CD4-positive, CD25-positive, alpha-beta regulatory T cell (primary cell): ENCODE data around the gene KPNB1. TPM values are rescaled to one million over a fixed set of nuclear protein-coding genes. Genes with fewer than 3 reads are reported as not detected.

Experiments
- ATAC-seq, 2 donors: fragments of 150-1000 bp; cut with Tn5 transposase; one replicate each; pipeline ENCODE4 v1.10.0; 2021; ENCODE audit warnings: low read depth in 2 of 2, moderate number of reproducible peaks in 2 of 2, moderate library complexity in 1 of 2
- DNase-seq, 3 donors: peaks; one replicate each; pipeline versions ENCODE4 v3.0.0 to v3.0.0-alpha.2; 2012 to 2022; ENCODE audit warnings: mixed read lengths in 1 of 3
- H3K27ac ChIP-seq: one replicate; pipeline ENCODE4 v1.7.0; 2013; ENCODE audit warnings: mild to moderate bottlenecking, low read length; ENCODE audit not compliant: insufficient read depth, poor library complexity, severe bottlenecking
- H3K27me3 ChIP-seq: one replicate; pipeline ENCODE4 v1.7.0; 2013; ENCODE audit warnings: low read length; ENCODE audit not compliant: control insufficient read depth, insufficient read depth
- H3K36me3 ChIP-seq: one replicate; pipeline ENCODE4 v1.7.0; 2013; ENCODE audit warnings: mild to moderate bottlenecking, low read length, moderate library complexity; ENCODE audit not compliant: control insufficient read depth, insufficient read depth
- H3K4me1 ChIP-seq: 2 replicates; pipeline ENCODE4 v1.7.0; 2013; ENCODE audit warnings: mild to moderate bottlenecking, low read length; ENCODE audit not compliant: insufficient read depth, control insufficient read depth, poor library complexity, severe bottlenecking
- H3K4me3 ChIP-seq: one replicate; pipeline ENCODE4 v1.7.0; 2013; ENCODE audit warnings: low read depth, mild to moderate bottlenecking, low read length, moderate library complexity
- H3K9me3 ChIP-seq, 2 experiments: 1 replicate in 1 of 2; 2 replicates in 1 of 2; pipeline ENCODE4 v1.7.0; 2013; ENCODE audit warnings: low read length in 2 of 2, mild to moderate bottlenecking in 1 of 2, moderate library complexity in 1 of 2; ENCODE audit not compliant: control insufficient read depth in 2 of 2
- H3K27ac Mint-ChIP-seq, 3 donors: one replicate each; pipeline ENCODE4 v1.8.0; 2020 to 2022; ENCODE audit warnings: mild to moderate bottlenecking in 3 of 3, mixed read lengths in 3 of 3, moderate library complexity in 2 of 3
- H3K27me3 Mint-ChIP-seq: one replicate; pipeline ENCODE4 v1.8.0; 2022; ENCODE audit warnings: mild to moderate bottlenecking, mixed read lengths
- H3K36me3 Mint-ChIP-seq: one replicate; pipeline ENCODE4 v1.8.0; 2020; ENCODE audit warnings: mixed read lengths
- H3K4me1 Mint-ChIP-seq, 4 donors: one replicate each; pipeline ENCODE4 v1.8.0; 2020 to 2022; ENCODE audit warnings: mixed read lengths in 4 of 4, mild to moderate bottlenecking in 1 of 4
- H3K4me3 Mint-ChIP-seq, 4 donors: one replicate each; pipeline ENCODE4 v1.8.0; 2020 to 2022; ENCODE audit warnings: mild to moderate bottlenecking in 4 of 4, mixed read lengths in 4 of 4, moderate library complexity in 3 of 4
- H3K9me3 Mint-ChIP-seq, 7 donors: one replicate each; pipeline ENCODE4 v1.8.0; 2020 to 2022; ENCODE audit warnings: mixed read lengths in 7 of 7, mild to moderate bottlenecking in 3 of 7, moderate library complexity in 2 of 7
- polyA plus RNA-seq, 4 donors: library from polyadenylated mRNA; unstranded; fragments of 300-500 nt; fragmentation: Illumina TruSeq; gene quantifications; one replicate each; pipeline ENCODE4 v1.2.3, GENCODE V29; 2021
- total RNA-seq: library from RNA; stranded (reverse); gene quantifications from one replicate; pipeline ENCODE4 v1.2.3, GENCODE V29; 2022

The KPNB1 gene
- total and polyA plus RNA-seq, 5 donors from 2014 or later: 20.4 to 242 (median 24.7) TPM

DNA sequence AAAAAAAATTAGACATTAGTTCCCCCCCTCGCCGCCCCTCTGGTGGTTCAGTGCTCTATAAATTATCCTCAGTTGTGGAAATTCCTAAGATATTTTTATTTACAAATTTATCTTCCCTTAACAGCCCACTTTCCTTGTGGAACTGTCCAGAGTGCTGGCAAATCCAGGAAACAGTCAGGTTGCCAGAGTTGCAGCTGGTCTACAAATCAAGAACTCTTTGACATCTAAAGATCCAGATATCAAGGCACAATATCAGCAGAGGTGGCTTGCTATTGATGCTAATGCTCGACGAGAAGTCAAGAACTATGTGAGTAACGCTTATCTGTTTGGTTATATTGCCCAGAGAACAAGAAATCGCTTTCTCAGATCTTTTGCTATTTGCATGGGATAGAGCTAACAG is 2.9 kb downstream of the KPNB1 start:
- H3K4me3 ChIP-seq: no peak overlapping the region

GRCh38 chr17:47653442-47653841 is 3.7 kb downstream of the KPNB1 start:
- ATAC-seq (no peak), DNase-seq (no peak)
- Histone ChIP-seq H3K4me1 (peaks cover 45% of the 10 kb centered on the region), H3K27ac (no peak overlapping the region), H3K9me3 (no peaks in the 10 kb centered on the region), H3K36me3 (peaks cover 59% of the 10 kb centered on the region), H3K4me3 (no peak overlapping the region), H3K27me3 (no peaks in the 10 kb centered on the region)
- peaks cover 9% of the 10 kb centered on the region for H3K27me3 Mint-ChIP-seq
- peaks cover 33 to 75% (median 58%) of the 10 kb centered on the region in 4 donors for H3K4me1 Mint-ChIP-seq
- peak overlapping the region; percentile 23 to 60 (median 46) for H3K27ac Mint-ChIP-seq
- H3K36me3 Mint-ChIP-seq: peaks cover 40% of the 10 kb centered on the region
- H3K9me3 Mint-ChIP-seq: no peaks in the 10 kb centered on the region
- H3K4me3 Mint-ChIP-seq: peak overlapping the region; percentile 5 to 99 (median 38)

More for the DNA sequence above, 2.9 kb downstream of the KPNB1 start:
- H3K36me3 Mint-ChIP-seq: peaks cover 35% of the 10 kb centered on the region
- H3K4me3 Mint-ChIP-seq: peak overlapping the region; percentile 46 to 99 (median 64)
- Histone ChIP-seq H3K27me3 (no peaks in the 10 kb centered on the region), H3K36me3 (peaks cover 51% of the 10 kb centered on the region), H3K27ac (peak overlapping the region; percentile 24), H3K4me1 (peaks cover 53% of the 10 kb centered on the region), H3K9me3 (no peaks in the 10 kb centered on the region)
- H3K27ac Mint-ChIP-seq: peak overlapping the region; percentile 33 to 89 (median 69)
- DNase-seq (no peak), ATAC-seq (no peak)
- no peaks in the 10 kb centered on the region for H3K9me3 Mint-ChIP-seq
- H3K27me3 Mint-ChIP-seq: peaks cover 11% of the 10 kb centered on the region
- peaks cover 32 to 77% (median 58%) of the 10 kb centered on the region in 4 donors for H3K4me1 Mint-ChIP-seq

DNA sequence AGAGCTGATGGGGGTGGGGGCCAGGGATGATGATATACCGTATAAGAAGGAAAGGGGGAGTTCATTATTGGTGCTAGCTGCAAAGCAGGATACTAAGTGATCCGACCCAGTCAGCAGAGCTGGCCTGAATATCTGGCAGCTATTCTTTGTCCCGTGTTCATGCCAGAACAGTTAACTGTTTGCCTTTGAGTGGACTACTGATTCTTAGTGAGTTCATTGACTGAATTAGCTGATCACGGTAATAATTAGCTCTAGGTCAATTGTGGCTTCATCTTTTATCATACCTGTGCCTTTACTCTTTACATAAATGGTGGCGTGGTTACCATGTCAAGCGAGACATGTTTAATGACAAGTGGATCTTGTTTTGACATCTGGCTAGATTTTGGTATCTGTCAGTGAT is 5.3 kb downstream of the KPNB1 start:
- peaks cover 64% of the 10 kb centered on the region for H3K36me3 ChIP-seq
- DNase-seq (no peak), ATAC-seq (no peak)
- H3K4me3 ChIP-seq: peak overlapping the region; percentile 54
- Mint-ChIP-seq H3K36me3 (peaks cover 44% of the 10 kb centered on the region), H3K9me3 (no peaks in the 10 kb centered on the region), H3K4me1 (peaks cover 34 to 77% (median 62%) of the 10 kb centered on the region in 4 donors), H3K27me3 (peaks cover 5% of the 10 kb centered on the region), H3K27ac (peak overlapping the region in 2 of 3 donors; percentile 51 to 68), H3K4me3 (peak overlapping the region in 2 of 4 donors; percentile 17 to 99)
- H3K27me3 ChIP-seq: no peaks in the 10 kb centered on the region
- H3K27ac ChIP-seq: no peak overlapping the region
- no peaks in the 10 kb centered on the region for H3K9me3 ChIP-seq
- peaks cover 45% of the 10 kb centered on the region for H3K4me1 ChIP-seq

DNA sequence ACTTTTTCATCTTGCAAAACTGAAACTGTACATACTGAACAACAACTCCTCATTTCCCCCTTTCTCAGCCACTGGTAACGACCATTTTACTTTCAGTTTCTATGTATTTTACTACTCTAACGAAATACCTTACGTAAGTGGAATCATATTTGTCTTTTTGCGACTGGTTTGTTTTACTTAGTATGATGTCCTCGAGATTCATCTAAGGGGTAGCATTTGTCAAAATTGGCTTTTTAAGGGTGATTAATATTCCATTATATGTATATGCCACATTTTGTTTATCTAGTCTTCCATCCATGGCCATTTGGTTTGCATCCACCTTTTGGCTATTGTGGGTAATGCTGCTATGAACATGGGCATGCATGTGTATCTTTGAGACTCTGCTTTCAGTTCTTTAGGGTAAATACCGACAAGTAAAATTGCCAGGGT is 10.4 kb downstream of the KPNB1 start:
- Histone ChIP-seq H3K4me3 (peak overlapping the region; percentile 93), H3K36me3 (peaks cover 76% of the 10 kb centered on the region), H3K27ac (peak overlapping the region; percentile 93), H3K9me3 (no peaks in the 10 kb centered on the region), H3K27me3 (no peaks in the 10 kb centered on the region), H3K4me1 (peaks cover 25% of the 10 kb centered on the region)
- H3K4me3 Mint-ChIP-seq: peak overlapping the region; percentile 72 to 92 (median 84)
- ATAC-seq (peak; percentile 85 to 89), DNase-seq (peak in 2 of 3 donors; percentile 72 to 88)
- peaks cover 36% of the 10 kb centered on the region for H3K36me3 Mint-ChIP-seq
- H3K27me3 Mint-ChIP-seq: no peaks in the 10 kb centered on the region
- no peaks in the 10 kb centered on the region for H3K9me3 Mint-ChIP-seq
- H3K4me1 Mint-ChIP-seq: peaks cover 25 to 61% (median 41%) of the 10 kb centered on the region in 4 donors
- peak overlapping the region; percentile 89 to 96 (median 91) for H3K27ac Mint-ChIP-seq

- Mint-ChIP-seq H3K4me1 (peaks cover 11 to 39% (median 23%) of the 10 kb centered on the region in 4 donors), H3K4me3 (peak overlapping the region; percentile 10 to 63 (median 32))
Observed at GRCh38 chr17:47663912-47664623, 14.3 kb downstream of the KPNB1 start.

DNA sequence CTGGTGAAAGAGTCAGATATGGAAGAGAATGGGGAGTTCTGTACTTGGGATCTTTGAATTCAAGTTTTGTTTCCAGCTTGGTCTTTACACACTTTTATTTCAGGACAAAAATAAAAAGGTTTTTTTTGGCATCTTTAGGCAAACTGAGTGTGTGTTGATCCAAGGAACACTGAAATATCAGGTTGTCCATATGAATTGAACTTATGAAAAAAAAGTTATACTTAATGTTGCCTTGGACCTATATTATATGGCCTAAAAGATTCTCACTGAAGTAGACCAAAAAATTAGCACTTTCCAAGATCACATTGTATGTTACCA is 14.9 kb downstream of the KPNB1 start:
- H3K36me3 Mint-ChIP-seq: peaks cover 32% of the 10 kb centered on the region
- Histone ChIP-seq H3K27me3 (no peaks in the 10 kb centered on the region), H3K36me3 (peaks cover 81% of the 10 kb centered on the region), H3K4me3 (no peak overlapping the region), H3K27ac (peak overlapping the region; percentile 45), H3K4me1 (peaks cover 21% of the 10 kb centered on the region), H3K9me3 (no peaks in the 10 kb centered on the region)
- no peaks in the 10 kb centered on the region for H3K27me3 Mint-ChIP-seq
- peak overlapping the region in 1 of 4 donors; percentile 42 for H3K4me3 Mint-ChIP-seq
- H3K4me1 Mint-ChIP-seq: peaks cover 11 to 38% (median 26%) of the 10 kb centered on the region in 4 donors
- peak overlapping the region; percentile 9 to 82 (median 66) for H3K27ac Mint-ChIP-seq
- no peak for DNase-seq
- no peak for ATAC-seq
- H3K9me3 Mint-ChIP-seq: no peaks in the 10 kb centered on the region

More at GRCh38 chr17:47663912-47664623, 14.3 kb downstream of the KPNB1 start:
- Histone ChIP-seq H3K4me3 (peak overlapping the region; percentile 21), H3K4me1 (peaks cover 25% of the 10 kb centered on the region), H3K36me3 (peaks cover 75% of the 10 kb centered on the region), H3K27me3 (no peaks in the 10 kb centered on the region), H3K27ac (peak overlapping the region; percentile 45), H3K9me3 (no peaks in the 10 kb centered on the region)
- no peaks in the 10 kb centered on the region for H3K27me3 Mint-ChIP-seq
- peak overlapping the region; percentile 9 to 89 (median 82) for H3K27ac Mint-ChIP-seq
- H3K9me3 Mint-ChIP-seq: no peaks in the 10 kb centered on the region
- ATAC-seq (peak; percentile 62 to 63), DNase-seq (peak; percentile 45 to 80 (median 66))
- H3K36me3 Mint-ChIP-seq: peaks cover 31% of the 10 kb centered on the region

DNA sequence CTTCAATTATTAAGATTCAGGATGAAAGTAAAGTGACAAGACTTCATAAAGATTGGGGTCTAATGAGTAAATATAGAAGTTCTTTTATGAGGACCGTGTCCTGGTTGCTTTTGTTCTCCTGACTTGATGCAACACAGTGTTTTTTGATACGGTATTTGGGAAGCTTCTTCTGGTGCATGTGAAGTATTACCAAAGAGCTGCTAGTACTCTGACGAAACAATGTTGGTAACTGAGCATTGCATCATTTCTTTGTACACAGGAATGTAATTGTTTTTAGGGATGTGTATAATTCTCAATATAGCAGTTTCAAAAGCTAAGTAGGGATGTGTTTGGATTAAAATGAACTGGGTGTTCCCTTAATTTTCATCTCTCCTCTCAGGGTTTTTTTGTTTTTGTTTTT is 15.9 kb downstream of the KPNB1 start:
- peaks cover 17% of the 10 kb centered on the region for H3K4me1 ChIP-seq
- ATAC-seq: no peak
- H3K27ac ChIP-seq: no peak overlapping the region

More for the DNA sequence above, 15.9 kb downstream of the KPNB1 start:
- Mint-ChIP-seq H3K4me3 (no peak overlapping the region), H3K9me3 (no peaks in the 10 kb centered on the region), H3K4me1 (peaks cover 13 to 40% (median 26%) of the 10 kb centered on the region in 4 donors), H3K27ac (no peak overlapping the region), H3K36me3 (peaks cover 40% of the 10 kb centered on the region), H3K27me3 (no peaks in the 10 kb centered on the region)
- Histone ChIP-seq H3K4me3 (no peak overlapping the region), H3K36me3 (peaks cover 91% of the 10 kb centered on the region), H3K27me3 (no peaks in the 10 kb centered on the region), H3K9me3 (no peaks in the 10 kb centered on the region)
- DNase-seq: no peak
